KMS-11 (cell line): ENCODE results near the gene SNF8.

Experiments used
- H2AFZ ChIP-seq: fragments of 200-600 bp; sonication (generic); 2 replicates; pipeline ENCODE4 v1.6.1; 2016; ENCODE audit warnings: antibody characterized with exemption, mixed run types, low read depth
- H3K27ac ChIP-seq: fragments of 200-600 bp; sonication (generic); 2 replicates; pipeline ENCODE4 v1.6.1; 2016; ENCODE audit warnings: mild to moderate bottlenecking, mixed run types
- H3K27me3 ChIP-seq: fragments of 200-600 bp; sonication (generic); 2 replicates; pipeline ENCODE4 v1.6.1; 2017; ENCODE audit warnings: mild to moderate bottlenecking, low read depth, mixed run types, moderate library complexity; ENCODE audit not compliant: insufficient read depth
- H3K36me3 ChIP-seq: fragments of 200-600 bp; sonication (generic); 2 replicates; pipeline ENCODE4 v1.6.1; 2017; ENCODE audit warnings: mild to moderate bottlenecking, mixed run types; ENCODE audit not compliant: insufficient read depth
- H3K4me1 ChIP-seq: fragments of 200-600 bp; sonication (generic); 2 replicates; pipeline ENCODE4 v1.6.1; 2016; ENCODE audit warnings: mild to moderate bottlenecking, low read depth, mixed run types; ENCODE audit not compliant: poor library complexity, severe bottlenecking
- H3K4me2 ChIP-seq: fragments of 200-600 bp; sonication (generic); 2 replicates; pipeline ENCODE4 v1.7.0; 2016; ENCODE audit warnings: mild to moderate bottlenecking, mixed run types
- H3K4me3 ChIP-seq: fragments of 200-600 bp; sonication (generic); IDR thresholded peaks from 2 replicates; pipeline ENCODE4 v1.6.1; 2017; ENCODE audit warnings: low read depth, low read length, mixed read lengths; ENCODE audit not compliant: insufficient read depth
- H3K79me2 ChIP-seq: fragments of 200-600 bp; sonication (generic); 2 replicates; pipeline ENCODE4 v1.6.1; 2016; ENCODE audit warnings: low read depth, mixed run types; ENCODE audit not compliant: insufficient read depth
- H3K9ac ChIP-seq: fragments of 200-600 bp; sonication (generic); 2 replicates; pipeline ENCODE4 v1.6.1; 2016; ENCODE audit warnings: mild to moderate bottlenecking, mixed run types
- H4K20me1 ChIP-seq: fragments of 200-600 bp; sonication (generic); 2 replicates; pipeline ENCODE4 v1.6.1; 2016; ENCODE audit warnings: mild to moderate bottlenecking, mixed run types; ENCODE audit not compliant: insufficient read depth
- TF ChIP-seq, protein P1 (sequence below): fragments of 200-600 bp; sonication (generic); conservative IDR thresholded peaks from 2 replicates; pipeline ENCODE4 v1.6.1; 2017; ENCODE audit warnings: low read depth, mild to moderate bottlenecking, antibody characterized with exemption, low read length, moderate library complexity, mixed read lengths

The SNF8 gene

DNA sequence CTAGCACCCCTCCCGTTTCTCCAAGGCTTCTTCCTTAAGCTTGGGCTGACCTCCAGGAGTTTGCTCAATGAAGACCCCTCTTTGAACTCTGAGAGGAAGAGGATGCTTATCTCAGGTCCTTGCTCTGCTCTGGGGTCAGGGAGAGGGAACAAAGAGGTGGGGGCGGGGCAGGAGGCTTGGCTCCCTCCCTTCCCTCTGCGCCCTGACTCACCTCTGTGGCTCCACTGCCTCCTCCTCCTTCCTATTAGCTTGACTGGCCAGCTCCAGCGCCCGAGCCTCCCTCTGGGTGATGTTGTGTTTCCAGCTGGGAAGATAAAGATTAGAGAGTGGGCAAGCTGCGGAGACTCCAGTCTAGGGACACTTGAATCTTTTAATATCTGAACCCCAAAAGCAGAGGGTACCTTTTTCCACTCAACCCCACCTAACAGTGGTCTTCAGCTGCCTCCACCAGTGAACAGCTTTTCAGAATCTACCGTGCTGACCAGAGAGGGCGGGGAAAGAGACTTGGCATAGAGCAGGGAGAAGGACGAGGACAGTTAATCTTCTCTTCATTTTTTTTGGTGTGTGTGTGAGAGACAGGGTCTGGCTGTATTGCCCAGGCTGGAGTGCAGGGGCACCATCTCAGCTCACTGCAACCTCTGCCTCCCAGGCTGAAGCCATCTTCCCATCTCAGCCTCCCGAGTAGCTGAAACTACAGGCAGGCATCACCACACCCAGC, 17.0 kb upstream of the SNF8 start:
- TF ChIP-seq, protein P1, sequence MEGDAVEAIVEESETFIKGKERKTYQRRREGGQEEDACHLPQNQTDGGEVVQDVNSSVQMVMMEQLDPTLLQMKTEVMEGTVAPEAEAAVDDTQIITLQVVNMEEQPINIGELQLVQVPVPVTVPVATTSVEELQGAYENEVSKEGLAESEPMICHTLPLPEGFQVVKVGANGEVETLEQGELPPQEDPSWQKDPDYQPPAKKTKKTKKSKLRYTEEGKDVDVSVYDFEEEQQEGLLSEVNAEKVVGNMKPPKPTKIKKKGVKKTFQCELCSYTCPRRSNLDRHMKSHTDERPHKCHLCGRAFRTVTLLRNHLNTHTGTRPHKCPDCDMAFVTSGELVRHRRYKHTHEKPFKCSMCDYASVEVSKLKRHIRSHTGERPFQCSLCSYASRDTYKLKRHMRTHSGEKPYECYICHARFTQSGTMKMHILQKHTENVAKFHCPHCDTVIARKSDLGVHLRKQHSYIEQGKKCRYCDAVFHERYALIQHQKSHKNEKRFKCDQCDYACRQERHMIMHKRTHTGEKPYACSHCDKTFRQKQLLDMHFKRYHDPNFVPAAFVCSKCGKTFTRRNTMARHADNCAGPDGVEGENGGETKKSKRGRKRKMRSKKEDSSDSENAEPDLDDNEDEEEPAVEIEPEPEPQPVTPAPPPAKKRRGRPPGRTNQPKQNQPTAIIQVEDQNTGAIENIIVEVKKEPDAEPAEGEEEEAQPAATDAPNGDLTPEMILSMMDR, result no peak
- Histone ChIP-seq H3K36me3 (no peaks in the 10 kb centered on the region), H4K20me1 (no peaks in the 10 kb centered on the region), H3K4me1 (no peaks in the 10 kb centered on the region), H3K9ac (no peak overlapping the region), H3K27ac (no peak overlapping the region), H3K4me2 (no peak overlapping the region), H3K79me2 (no peaks in the 10 kb centered on the region), H2AFZ (no peak overlapping the region), H3K27me3 (peaks cover 35% of the 10 kb centered on the region; the same call in 1 of the 2 replicates), H3K4me3 (no peak overlapping the region)

DNA sequence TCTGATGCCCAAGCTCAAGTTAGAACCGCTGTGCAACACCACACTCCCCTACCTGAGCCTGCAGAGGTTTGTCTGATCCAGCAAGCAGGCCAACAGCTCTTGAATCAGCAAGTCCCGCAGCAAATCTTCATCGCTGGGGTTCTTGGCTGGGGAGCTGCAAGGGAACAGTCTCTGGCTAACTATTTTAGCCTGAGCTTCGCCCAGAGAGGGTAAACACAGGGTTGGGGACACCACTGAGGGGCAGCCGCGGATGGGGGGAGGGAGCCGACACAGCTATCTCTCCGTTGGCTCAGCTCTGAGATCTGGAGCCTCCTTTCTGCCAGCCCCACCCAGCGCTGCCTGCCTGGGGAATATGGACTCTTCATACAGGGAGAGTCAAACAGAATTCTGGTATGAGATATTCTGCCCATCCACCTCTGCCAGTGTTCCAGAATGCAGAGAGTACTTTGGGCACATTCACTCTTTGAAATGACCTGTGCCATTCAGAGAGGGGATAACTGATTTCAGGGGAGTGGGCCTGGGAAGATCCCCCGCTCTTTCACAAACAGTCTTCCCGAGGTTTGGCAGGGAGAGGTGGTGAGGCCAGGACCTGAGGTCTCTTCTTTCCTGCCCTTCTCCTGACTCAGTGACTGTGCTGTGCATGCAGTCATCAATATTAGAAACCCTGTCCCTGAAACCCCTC, 16.3 kb upstream of the SNF8 start:
- no peak overlapping the region for H3K4me2 ChIP-seq
- H3K4me3 ChIP-seq, result no peak overlapping the region
- no peaks in the 10 kb centered on the region for H4K20me1 ChIP-seq
- H2AFZ ChIP-seq, result no peak overlapping the region
- H3K27ac ChIP-seq, result no peak overlapping the region
- no peaks in the 10 kb centered on the region for H3K36me3 ChIP-seq
- peaks cover 35% of the 10 kb centered on the region; the same call in 1 of the 2 replicates for H3K27me3 ChIP-seq
- TF ChIP-seq, protein P1, result no peak
- H3K79me2 ChIP-seq, result no peaks in the 10 kb centered on the region
- no peaks in the 10 kb centered on the region for H3K4me1 ChIP-seq
- H3K9ac ChIP-seq, result no peak overlapping the region

DNA sequence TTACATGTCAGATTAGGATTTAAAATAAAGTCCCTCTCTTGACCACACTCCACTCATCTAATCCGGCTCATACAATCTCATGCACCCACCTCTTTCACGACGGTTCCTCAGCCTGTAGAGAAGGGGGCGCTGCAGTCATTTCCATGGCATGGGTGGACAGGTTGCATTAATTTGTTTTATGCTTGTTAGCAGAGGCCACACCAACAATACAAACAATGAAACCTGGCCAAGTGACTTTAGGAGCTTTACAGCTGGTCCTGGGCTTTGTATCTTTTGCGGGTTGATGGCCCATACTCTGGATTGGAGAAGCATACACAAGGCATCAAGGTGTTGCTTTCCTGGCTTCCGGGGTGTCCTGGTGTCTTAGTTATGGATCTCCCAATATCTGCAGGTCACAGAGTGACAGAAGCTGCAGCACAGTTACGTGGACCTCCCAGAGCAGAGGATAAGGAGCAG, 9.7 kb upstream of the SNF8 start:
- Histone ChIP-seq H3K4me2 (no peak overlapping the region), H3K9ac (no peak overlapping the region), H3K4me1 (peaks cover 17% of the 10 kb centered on the region), H3K79me2 (no peaks in the 10 kb centered on the region), H3K36me3 (no peaks in the 10 kb centered on the region), H3K27ac (no peak overlapping the region), H3K27me3 (peaks cover 4% of the 10 kb centered on the region; the same call in 1 of the 2 replicates), H2AFZ (no peak overlapping the region), H3K4me3 (no peak overlapping the region), H4K20me1 (no peaks in the 10 kb centered on the region)
- TF ChIP-seq, protein P1, result no peak

DNA sequence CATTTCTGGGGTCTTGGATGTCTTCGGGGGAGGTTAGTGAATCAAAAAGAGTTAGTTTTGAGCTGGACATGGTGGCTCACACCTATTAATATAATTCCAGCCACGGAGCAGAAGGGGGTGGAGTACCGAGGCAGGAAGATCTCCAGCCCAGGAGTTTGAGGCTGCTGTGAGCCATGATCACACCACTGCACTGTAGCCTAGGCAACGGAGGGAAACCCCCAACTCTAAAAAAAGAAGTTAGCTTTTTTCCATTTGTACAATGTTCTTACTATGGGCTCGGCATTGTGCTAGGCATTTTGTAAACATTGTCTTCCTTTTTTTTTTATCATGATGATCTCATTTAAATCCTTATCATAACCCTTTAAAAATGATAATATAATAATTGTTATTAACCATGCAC, 8.3 kb upstream of the SNF8 start:
- no peaks in the 10 kb centered on the region for H3K36me3 ChIP-seq

More for the DNA sequence above, 8.3 kb upstream of the SNF8 start:
- Histone ChIP-seq H3K27ac (peak overlapping the region; percentile 42), H3K27me3 (no peaks in the 10 kb centered on the region), H3K4me1 (peaks cover 17% of the 10 kb centered on the region), H3K79me2 (no peaks in the 10 kb centered on the region), H3K9ac (no peak overlapping the region), H3K4me3 (no peak overlapping the region), H3K4me2 (peak overlapping the region; percentile 66), H2AFZ (peak overlapping the region; percentile 57), H4K20me1 (no peaks in the 10 kb centered on the region)
- TF ChIP-seq, protein P1, result no peak
